IMR-90 (cell line): ENCODE results near the gene SIAH2. TPM values are rescaled to one million over a fixed set of nuclear protein-coding genes. Genes with fewer than 3 reads are reported as not detected.

Source experiments
- ATAC-seq: fragments of 200-7000 bp; cut with Tn5 transposase; 2 replicates; pipeline ENCODE4 v1.9.1; 2020; ENCODE audit warnings: low read depth, mild to moderate bottlenecking, moderate library complexity
- BruUV-seq: library from RNA; stranded (reverse); fragments of 400-500 nt; replicated peaks from 2 replicates; lab custom pipeline; 2021; lab: Mats Ljungman, UMichigan
- CTCF ChIA-PET: fragments of 300-600 bp; formaldehyde crosslinking; extraction: SDS; loops from one replicate; lab custom pipeline; 2021; ENCODE audit warnings: antibody characterized with exemption; lab: Yijun Ruan, JAX
- POLR2A ChIA-PET: fragments of 300-600 bp; sonication (Branson Sonifier 250); formaldehyde crosslinking; loops from one replicate; lab custom pipeline; 2022; ENCODE audit warnings: antibody characterized with exemption; ENCODE audit not compliant: unreplicated experiment; lab: Charles Lee
- DNase-seq: peaks from one replicate; pipeline ENCODE4 v3.0.0; 2013
- H2AFZ ChIP-seq: replicated peaks from 2 replicates; pipeline ENCODE3; 2013; ENCODE audit warnings: low read length, mild to moderate bottlenecking; ENCODE audit not compliant: poor library complexity
- H2AK5ac ChIP-seq: 2 replicates; pipeline ENCODE4 v1.6.1; 2013; ENCODE audit warnings: low read depth, low read length, inconsistent platforms
- H2AK9ac ChIP-seq: replicated peaks from 2 replicates; pipeline ENCODE3; 2013; ENCODE audit warnings: mild to moderate bottlenecking, low read depth, low read length, moderate library complexity; ENCODE audit not compliant: poor library complexity
- H2BK120ac ChIP-seq: 2 replicates; pipeline ENCODE4 v1.6.1; 2013; ENCODE audit warnings: low read depth, low read length, inconsistent platforms
- H2BK15ac ChIP-seq: 3 replicates; pipeline ENCODE4 v1.6.1; 2013; ENCODE audit warnings: low read depth, low read length, inconsistent platforms
- H2BK20ac ChIP-seq: 2 replicates; pipeline ENCODE4 v1.6.1; 2013; ENCODE audit warnings: low read depth, mild to moderate bottlenecking, inconsistent platforms, low read length, moderate library complexity
- H2BK5ac ChIP-seq: 2 replicates; pipeline ENCODE4 v1.6.1; 2013; ENCODE audit warnings: mild to moderate bottlenecking, low read depth, low read length, inconsistent platforms; ENCODE audit not compliant: poor library complexity, severe bottlenecking
- H3K14ac ChIP-seq: replicated peaks from 2 replicates; pipeline ENCODE4 v1.6.1; 2013; ENCODE audit warnings: low read depth, low read length, inconsistent platforms
- H3K18ac ChIP-seq: 2 replicates; pipeline ENCODE4 v1.6.1; 2013; ENCODE audit warnings: low read depth, low read length, control low read depth
- H3K23ac ChIP-seq: 2 replicates; pipeline ENCODE4 v1.6.1; 2013; ENCODE audit warnings: low read depth, low read length, inconsistent platforms
- H3K27ac ChIP-seq: 2 replicates; pipeline ENCODE4 v1.5.1; 2013; ENCODE audit warnings: mild to moderate bottlenecking, control low read depth, low read length; ENCODE audit not compliant: insufficient read depth
- H3K27me3 ChIP-seq: 2 replicates; pipeline ENCODE4 v1.6.1; 2013; ENCODE audit warnings: low read length; ENCODE audit not compliant: control insufficient read depth, insufficient read depth
- H3K36me3 ChIP-seq: 2 replicates; pipeline ENCODE4 v1.6.1; 2013; ENCODE audit warnings: low read length, mixed read lengths; ENCODE audit not compliant: control insufficient read depth, insufficient read depth
- H3K4ac ChIP-seq: 2 replicates; pipeline ENCODE4 v1.6.1; 2013; ENCODE audit warnings: low read depth, low read length, inconsistent platforms
- H3K4me1 ChIP-seq: 2 replicates; pipeline ENCODE4 v1.6.1; 2013; ENCODE audit warnings: low read length, mixed read lengths; ENCODE audit not compliant: control insufficient read depth, insufficient read depth
- H3K4me2 ChIP-seq: 2 replicates; pipeline ENCODE4 v1.6.1; 2013; ENCODE audit warnings: low read depth, mild to moderate bottlenecking, control low read depth, low read length, moderate library complexity
- H3K4me3 ChIP-seq: 2 replicates; pipeline ENCODE4 v1.5.1; 2013; ENCODE audit warnings: low read depth, mild to moderate bottlenecking, control low read depth, low read length, moderate library complexity; ENCODE audit not compliant: insufficient read depth
- H3K56ac ChIP-seq: 2 replicates; pipeline ENCODE4 v1.6.1; 2013; ENCODE audit warnings: low read length, inconsistent platforms; ENCODE audit not compliant: insufficient read depth; ENCODE audit errors: extremely low read depth
- H3K79me1 ChIP-seq, 2 experiments: 2 replicates each; pipeline ENCODE4 v1.6.1; 2013; ENCODE audit warnings: low read length in 2 of 2, inconsistent platforms in 1 of 2, low read depth in 1 of 2
- H3K9ac ChIP-seq: 2 replicates; pipeline ENCODE4 v1.6.1; 2013; ENCODE audit warnings: low read depth, low read length, control low read depth
- H3K9me1 ChIP-seq: 2 replicates; pipeline ENCODE4 v1.6.1; 2013; ENCODE audit warnings: low read length, inconsistent platforms; ENCODE audit not compliant: insufficient read depth
- H3K9me3 ChIP-seq: 2 replicates; pipeline ENCODE4 v1.6.1; 2013; ENCODE audit warnings: low read length; ENCODE audit not compliant: control insufficient read depth, insufficient read depth
- H4K20me1 ChIP-seq: 2 replicates; pipeline ENCODE4 v1.6.1; 2013; ENCODE audit warnings: low read length, inconsistent platforms; ENCODE audit not compliant: insufficient read depth
- H4K5ac ChIP-seq: 2 replicates; pipeline ENCODE4 v1.6.1; 2013; ENCODE audit warnings: mild to moderate bottlenecking, low read depth, low read length, control low read depth
- H4K8ac ChIP-seq, 2 experiments: 2 replicates each; pipeline ENCODE4 v1.6.1; 2013; ENCODE audit warnings: low read depth in 2 of 2, low read length in 2 of 2, control low read depth in 1 of 2, inconsistent platforms in 1 of 2
- H4K91ac ChIP-seq: 2 replicates; pipeline ENCODE4 v1.6.1; 2013; ENCODE audit warnings: low read depth, low read length, inconsistent platforms; ENCODE audit not compliant: insufficient read depth
- BHLHE40 ChIP-seq: fragments of 150-350 bp; IDR thresholded peaks from 2 replicates; pipeline ENCODE4 v1.6.1; 2016; ENCODE audit warnings: mild to moderate bottlenecking, low read depth, low read length
- CHD1 ChIP-seq: IDR thresholded peaks from 2 replicates; pipeline ENCODE4 v1.6.1; 2012; ENCODE audit warnings: low read depth, low read length, improper control_type of control experiment
- CTCF ChIP-seq: conservative IDR thresholded peaks from 2 replicates; pipeline ENCODE4 v1.5.1; 2012; ENCODE audit warnings: mild to moderate bottlenecking, low read depth, low read length, improper control_type of control experiment
- POLR2A ChIP-seq: IDR thresholded peaks from 2 replicates; pipeline ENCODE4 v1.6.1; 2012; ENCODE audit warnings: mild to moderate bottlenecking, low read depth, low read length
- RAD21 ChIP-seq: IDR thresholded peaks from 2 replicates; pipeline ENCODE4 v1.6.1; 2012; ENCODE audit warnings: low read length, improper control_type of control experiment
- RCOR1 ChIP-seq: IDR thresholded peaks from 2 replicates; pipeline ENCODE4 v1.6.1; 2012; ENCODE audit warnings: mild to moderate bottlenecking, low read length, improper control_type of control experiment; ENCODE audit not compliant: insufficient replicate concordance
- RFX5 ChIP-seq: IDR thresholded peaks from 2 replicates; pipeline ENCODE4 v1.8.0; 2012; ENCODE audit warnings: low read depth, mild to moderate bottlenecking, low read length, moderate library complexity
- SMC3 ChIP-seq: fragments of 150-350 bp; IDR thresholded peaks from 2 replicates; pipeline ENCODE4 v1.6.1; 2016; ENCODE audit warnings: low read depth, mild to moderate bottlenecking, antibody characterized with exemption, low read length, moderate library complexity
- WGBS, 2 experiments: methylation state at CpG; one replicate each; pipeline versions ENCODE4 v1.1.5 to v1.1.7; 2013; ENCODE audit warnings: missing lambda C conversion rate in 2 of 2; ENCODE audit not compliant: insufficient read length in 1 of 2; ENCODE audit errors: extremely low coverage in 2 of 2; 5-methylcytosine and 5-hydroxymethylcytosine counted together
- dilution Hi-C: fragments of 300-500 bp; cut with HindIII; formaldehyde crosslinking; loops from one replicate; pipeline ENCODE4 v1.14.3; 2018; ENCODE audit warnings: low sequenced_read_pairs; ENCODE audit not compliant: unreplicated experiment
- in situ Hi-C: fragments of 300-500 bp; cut with MboI; formaldehyde crosslinking; loops from 3 replicates; pipeline ENCODE4 v1.14.3; 2019; ENCODE audit warnings: low sequenced_read_pairs, inconsistent platforms, mixed read lengths
- intact Hi-C: fragments of 100-400 bp; cut with micrococcal nuclease; formaldehyde crosslinking; loops from 2 replicates; pipeline ENCODE4 v1.10.0; 2022
- polyA plus RNA-seq, 3 experiments: library from polyadenylated mRNA; depleted of rRNA; stranded (reverse); fragments of >200 nt; gene quantifications; 2 replicates each; pipeline ENCODE4 v1.2.3, GENCODE V29; 2012; ENCODE audit warnings: low replicate concordance in 1 of 3
- total RNA-seq: library from RNA; depleted of rRNA; stranded (reverse); fragments of >200 nt; gene quantifications from 2 replicates; pipeline ENCODE4 v1.2.3, GENCODE V29; 2012

The SIAH2 gene
- total and polyA plus RNA-seq, 2 of the 4 experiments (the other 2 are of a cell fraction): 24.7 to 61.8 TPM

- in situ Hi-C loops (no loop called here), intact Hi-C loops (no loop called here), dilution Hi-C loops (no loop called here)
- no peak overlapping the region for H3K27ac ChIP-seq
- H3K23ac ChIP-seq: no peak overlapping the region
- no peak overlapping the region for H2BK15ac ChIP-seq
- H4K5ac ChIP-seq: no peak overlapping the region
- H3K9ac ChIP-seq: no peak overlapping the region
- POLR2A ChIA-PET: no interaction called here
- peaks cover 22% of the 10 kb centered on the region for H3K27me3 ChIP-seq
- no peaks in the 10 kb centered on the region for H3K36me3 ChIP-seq
- H2AFZ ChIP-seq: no peak overlapping the region
- H3K14ac ChIP-seq: no peak overlapping the region
- no peak overlapping the region for H4K8ac ChIP-seq
- no peaks in the 10 kb centered on the region for H3K79me1 ChIP-seq
- no peak overlapping the region for H2BK120ac ChIP-seq
- no peak overlapping the region for H3K4me3 ChIP-seq
- no peak overlapping the region for H2BK20ac ChIP-seq
- H3K56ac ChIP-seq: no peak overlapping the region
- no peak overlapping the region for H3K18ac ChIP-seq
- no peak overlapping the region for H4K91ac ChIP-seq
- no peaks in the 10 kb centered on the region for H3K9me1 ChIP-seq
- H4K20me1 ChIP-seq: no peaks in the 10 kb centered on the region
- no CpG with 5 or more reads among the region's 1 CpG for WGBS, 2 experiments
- H2BK5ac ChIP-seq: no peak overlapping the region
- no peak overlapping the region for H3K4ac ChIP-seq
- H3K4me2 ChIP-seq: no peak overlapping the region
- no peaks in the 10 kb centered on the region for H3K9me3 ChIP-seq
- H2AK9ac ChIP-seq: no peak overlapping the region
- ATAC-seq: no peak
- no peaks in the 10 kb centered on the region for H3K4me1 ChIP-seq
- no peak overlapping the region for H2AK5ac ChIP-seq
- no peak for DNase-seq
- BruUV-seq: no TSS peak
- TF ChIP-seq SMC3 (no peak), RCOR1 (no peak), BHLHE40 (no peak), RAD21 (no peak), CHD1 (no peak), CTCF (no peak), POLR2A (no peak), RFX5 (no peak)
- CTCF ChIA-PET: interaction anchor here (1.0 kb wide), 1 partner anchor 20 kb away, joined by 3 read pairs; no protein-coding TSS in a partner anchor
Observed at GRCh38 chr3:150810641-150811040, 47.7 kb upstream of the SIAH2 start.
